ENCODE data around the gene GPC6.

- TF ChIP-seq REST (IDR thresholded peaks at IDR 0.05; ENCODE audit: insufficient replicate concordance, low read depth) = no peak
- TF ChIP-seq CTCF (IDR thresholded peaks at IDR 0.05; ENCODE audit: insufficient read depth, low read length) = no peak
- no peak for TF ChIP-seq POLR2AphosphoS5 (IDR thresholded peaks at IDR 0.05; ENCODE audit: low read depth)
Measured at GRCh38 chr13:93476175-93476574, 249.6 kb downstream of the GPC6 start.

All from HL-60 (cell line).